ENCODE results near the gene SPACA6. TPM values are rescaled to one million over a fixed set of nuclear protein-coding genes. Genes with fewer than 3 reads are reported as not detected.

SPACA6 gene
- total and polyA plus RNA-seq, 2 of the 8 experiments (the other 6 are each of a cell fraction or from before 2014, with no cell fraction given): 7.1 to 7.5 TPM

DNA sequence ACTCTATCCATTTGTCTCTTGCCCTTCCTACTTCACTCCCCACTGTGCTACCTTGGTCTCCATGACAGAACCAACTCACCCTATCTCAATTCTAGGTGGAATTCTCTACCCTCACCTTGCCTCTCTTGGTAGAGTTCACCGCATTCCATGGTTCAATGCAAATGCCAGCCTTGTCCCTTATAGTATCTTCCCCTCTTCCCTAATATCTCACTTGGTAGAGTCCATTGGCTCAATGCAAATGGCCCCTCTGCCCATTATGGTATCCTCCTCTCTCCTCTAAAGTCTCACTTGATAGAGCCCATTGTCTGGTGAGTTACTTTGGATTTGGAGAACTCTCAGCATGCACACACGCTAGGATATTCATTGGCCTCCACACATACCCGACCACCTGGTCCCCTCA lies 22.7 kb downstream of the SPACA6 start (continued):
- TF ChIP-seq, protein P1, sequence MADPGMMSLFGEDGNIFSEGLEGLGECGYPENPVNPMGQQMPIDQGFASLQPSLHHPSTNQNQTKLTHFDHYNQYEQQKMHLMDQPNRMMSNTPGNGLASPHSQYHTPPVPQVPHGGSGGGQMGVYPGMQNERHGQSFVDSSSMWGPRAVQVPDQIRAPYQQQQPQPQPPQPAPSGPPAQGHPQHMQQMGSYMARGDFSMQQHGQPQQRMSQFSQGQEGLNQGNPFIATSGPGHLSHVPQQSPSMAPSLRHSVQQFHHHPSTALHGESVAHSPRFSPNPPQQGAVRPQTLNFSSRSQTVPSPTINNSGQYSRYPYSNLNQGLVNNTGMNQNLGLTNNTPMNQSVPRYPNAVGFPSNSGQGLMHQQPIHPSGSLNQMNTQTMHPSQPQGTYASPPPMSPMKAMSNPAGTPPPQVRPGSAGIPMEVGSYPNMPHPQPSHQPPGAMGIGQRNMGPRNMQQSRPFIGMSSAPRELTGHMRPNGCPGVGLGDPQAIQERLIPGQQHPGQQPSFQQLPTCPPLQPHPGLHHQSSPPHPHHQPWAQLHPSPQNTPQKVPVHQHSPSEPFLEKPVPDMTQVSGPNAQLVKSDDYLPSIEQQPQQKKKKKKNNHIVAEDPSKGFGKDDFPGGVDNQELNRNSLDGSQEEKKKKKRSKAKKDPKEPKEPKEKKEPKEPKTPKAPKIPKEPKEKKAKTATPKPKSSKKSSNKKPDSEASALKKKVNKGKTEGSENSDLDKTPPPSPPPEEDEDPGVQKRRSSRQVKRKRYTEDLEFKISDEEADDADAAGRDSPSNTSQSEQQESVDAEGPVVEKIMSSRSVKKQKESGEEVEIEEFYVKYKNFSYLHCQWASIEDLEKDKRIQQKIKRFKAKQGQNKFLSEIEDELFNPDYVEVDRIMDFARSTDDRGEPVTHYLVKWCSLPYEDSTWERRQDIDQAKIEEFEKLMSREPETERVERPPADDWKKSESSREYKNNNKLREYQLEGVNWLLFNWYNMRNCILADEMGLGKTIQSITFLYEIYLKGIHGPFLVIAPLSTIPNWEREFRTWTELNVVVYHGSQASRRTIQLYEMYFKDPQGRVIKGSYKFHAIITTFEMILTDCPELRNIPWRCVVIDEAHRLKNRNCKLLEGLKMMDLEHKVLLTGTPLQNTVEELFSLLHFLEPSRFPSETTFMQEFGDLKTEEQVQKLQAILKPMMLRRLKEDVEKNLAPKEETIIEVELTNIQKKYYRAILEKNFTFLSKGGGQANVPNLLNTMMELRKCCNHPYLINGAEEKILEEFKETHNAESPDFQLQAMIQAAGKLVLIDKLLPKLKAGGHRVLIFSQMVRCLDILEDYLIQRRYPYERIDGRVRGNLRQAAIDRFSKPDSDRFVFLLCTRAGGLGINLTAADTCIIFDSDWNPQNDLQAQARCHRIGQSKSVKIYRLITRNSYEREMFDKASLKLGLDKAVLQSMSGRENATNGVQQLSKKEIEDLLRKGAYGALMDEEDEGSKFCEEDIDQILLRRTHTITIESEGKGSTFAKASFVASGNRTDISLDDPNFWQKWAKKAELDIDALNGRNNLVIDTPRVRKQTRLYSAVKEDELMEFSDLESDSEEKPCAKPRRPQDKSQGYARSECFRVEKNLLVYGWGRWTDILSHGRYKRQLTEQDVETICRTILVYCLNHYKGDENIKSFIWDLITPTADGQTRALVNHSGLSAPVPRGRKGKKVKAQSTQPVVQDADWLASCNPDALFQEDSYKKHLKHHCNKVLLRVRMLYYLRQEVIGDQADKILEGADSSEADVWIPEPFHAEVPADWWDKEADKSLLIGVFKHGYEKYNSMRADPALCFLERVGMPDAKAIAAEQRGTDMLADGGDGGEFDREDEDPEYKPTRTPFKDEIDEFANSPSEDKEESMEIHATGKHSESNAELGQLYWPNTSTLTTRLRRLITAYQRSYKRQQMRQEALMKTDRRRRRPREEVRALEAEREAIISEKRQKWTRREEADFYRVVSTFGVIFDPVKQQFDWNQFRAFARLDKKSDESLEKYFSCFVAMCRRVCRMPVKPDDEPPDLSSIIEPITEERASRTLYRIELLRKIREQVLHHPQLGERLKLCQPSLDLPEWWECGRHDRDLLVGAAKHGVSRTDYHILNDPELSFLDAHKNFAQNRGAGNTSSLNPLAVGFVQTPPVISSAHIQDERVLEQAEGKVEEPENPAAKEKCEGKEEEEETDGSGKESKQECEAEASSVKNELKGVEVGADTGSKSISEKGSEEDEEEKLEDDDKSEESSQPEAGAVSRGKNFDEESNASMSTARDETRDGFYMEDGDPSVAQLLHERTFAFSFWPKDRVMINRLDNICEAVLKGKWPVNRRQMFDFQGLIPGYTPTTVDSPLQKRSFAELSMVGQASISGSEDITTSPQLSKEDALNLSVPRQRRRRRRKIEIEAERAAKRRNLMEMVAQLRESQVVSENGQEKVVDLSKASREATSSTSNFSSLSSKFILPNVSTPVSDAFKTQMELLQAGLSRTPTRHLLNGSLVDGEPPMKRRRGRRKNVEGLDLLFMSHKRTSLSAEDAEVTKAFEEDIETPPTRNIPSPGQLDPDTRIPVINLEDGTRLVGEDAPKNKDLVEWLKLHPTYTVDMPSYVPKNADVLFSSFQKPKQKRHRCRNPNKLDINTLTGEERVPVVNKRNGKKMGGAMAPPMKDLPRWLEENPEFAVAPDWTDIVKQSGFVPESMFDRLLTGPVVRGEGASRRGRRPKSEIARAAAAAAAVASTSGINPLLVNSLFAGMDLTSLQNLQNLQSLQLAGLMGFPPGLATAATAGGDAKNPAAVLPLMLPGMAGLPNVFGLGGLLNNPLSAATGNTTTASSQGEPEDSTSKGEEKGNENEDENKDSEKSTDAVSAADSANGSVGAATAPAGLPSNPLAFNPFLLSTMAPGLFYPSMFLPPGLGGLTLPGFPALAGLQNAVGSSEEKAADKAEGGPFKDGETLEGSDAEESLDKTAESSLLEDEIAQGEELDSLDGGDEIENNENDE (IDR thresholded peaks at IDR 0.05; ENCODE audit: insufficient replicate concordance, low read length): no peak
- no peak for TF ChIP-seq CHD1 (IDR thresholded peaks at IDR 0.05; ENCODE audit: low read depth, low read length)
- TF ChIP-seq, protein P2, sequence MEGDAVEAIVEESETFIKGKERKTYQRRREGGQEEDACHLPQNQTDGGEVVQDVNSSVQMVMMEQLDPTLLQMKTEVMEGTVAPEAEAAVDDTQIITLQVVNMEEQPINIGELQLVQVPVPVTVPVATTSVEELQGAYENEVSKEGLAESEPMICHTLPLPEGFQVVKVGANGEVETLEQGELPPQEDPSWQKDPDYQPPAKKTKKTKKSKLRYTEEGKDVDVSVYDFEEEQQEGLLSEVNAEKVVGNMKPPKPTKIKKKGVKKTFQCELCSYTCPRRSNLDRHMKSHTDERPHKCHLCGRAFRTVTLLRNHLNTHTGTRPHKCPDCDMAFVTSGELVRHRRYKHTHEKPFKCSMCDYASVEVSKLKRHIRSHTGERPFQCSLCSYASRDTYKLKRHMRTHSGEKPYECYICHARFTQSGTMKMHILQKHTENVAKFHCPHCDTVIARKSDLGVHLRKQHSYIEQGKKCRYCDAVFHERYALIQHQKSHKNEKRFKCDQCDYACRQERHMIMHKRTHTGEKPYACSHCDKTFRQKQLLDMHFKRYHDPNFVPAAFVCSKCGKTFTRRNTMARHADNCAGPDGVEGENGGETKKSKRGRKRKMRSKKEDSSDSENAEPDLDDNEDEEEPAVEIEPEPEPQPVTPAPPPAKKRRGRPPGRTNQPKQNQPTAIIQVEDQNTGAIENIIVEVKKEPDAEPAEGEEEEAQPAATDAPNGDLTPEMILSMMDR (IDR thresholded peaks at IDR 0.05; ENCODE audit: control extremely low read depth in 1 of 3, insufficient read depth in 1 of 3, low read depth in 1 of 3, low read length in 3 of 3): no peak
- TF ChIP-seq POLR2A (IDR thresholded peaks at IDR 0.05; ENCODE audit: control extremely low read depth in 1 of 2, low read depth in 2 of 2, low read length in 2 of 2): no peak
- TF ChIP-seq JUN (IDR thresholded peaks at IDR 0.05; ENCODE audit: low read depth, low read length): no peak
- no peak for TF ChIP-seq SP4 (IDR thresholded peaks at IDR 0.05; ENCODE audit: low read length)
